ENCODE results near the gene MANEAL.

MANEAL gene

GRCh38 chr1:37817481-37817880, 23.8 kb downstream of the MANEAL start:
- TF ChIP-seq, protein P1, sequence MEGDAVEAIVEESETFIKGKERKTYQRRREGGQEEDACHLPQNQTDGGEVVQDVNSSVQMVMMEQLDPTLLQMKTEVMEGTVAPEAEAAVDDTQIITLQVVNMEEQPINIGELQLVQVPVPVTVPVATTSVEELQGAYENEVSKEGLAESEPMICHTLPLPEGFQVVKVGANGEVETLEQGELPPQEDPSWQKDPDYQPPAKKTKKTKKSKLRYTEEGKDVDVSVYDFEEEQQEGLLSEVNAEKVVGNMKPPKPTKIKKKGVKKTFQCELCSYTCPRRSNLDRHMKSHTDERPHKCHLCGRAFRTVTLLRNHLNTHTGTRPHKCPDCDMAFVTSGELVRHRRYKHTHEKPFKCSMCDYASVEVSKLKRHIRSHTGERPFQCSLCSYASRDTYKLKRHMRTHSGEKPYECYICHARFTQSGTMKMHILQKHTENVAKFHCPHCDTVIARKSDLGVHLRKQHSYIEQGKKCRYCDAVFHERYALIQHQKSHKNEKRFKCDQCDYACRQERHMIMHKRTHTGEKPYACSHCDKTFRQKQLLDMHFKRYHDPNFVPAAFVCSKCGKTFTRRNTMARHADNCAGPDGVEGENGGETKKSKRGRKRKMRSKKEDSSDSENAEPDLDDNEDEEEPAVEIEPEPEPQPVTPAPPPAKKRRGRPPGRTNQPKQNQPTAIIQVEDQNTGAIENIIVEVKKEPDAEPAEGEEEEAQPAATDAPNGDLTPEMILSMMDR (IDR thresholded peaks at IDR 0.05; ENCODE audit: extremely low read depth, missing control alignments) = no peak
- DNase-seq (ENCODE audit: low spot score) = no peak

GRCh38 chr1:37821481-37821880, 27.8 kb downstream of the MANEAL start:
- TF ChIP-seq, protein P1 (IDR thresholded peaks at IDR 0.05; ENCODE audit: extremely low read depth, missing control alignments) = no peak
- no peak for DNase-seq (ENCODE audit: low spot score)

GRCh38 chr1:37822906-37823815, 29.5 kb downstream of the MANEAL start:
- TF ChIP-seq, protein P1 (IDR thresholded peaks at IDR 0.05; ENCODE audit: extremely low read depth, missing control alignments) = no peak

DNA sequence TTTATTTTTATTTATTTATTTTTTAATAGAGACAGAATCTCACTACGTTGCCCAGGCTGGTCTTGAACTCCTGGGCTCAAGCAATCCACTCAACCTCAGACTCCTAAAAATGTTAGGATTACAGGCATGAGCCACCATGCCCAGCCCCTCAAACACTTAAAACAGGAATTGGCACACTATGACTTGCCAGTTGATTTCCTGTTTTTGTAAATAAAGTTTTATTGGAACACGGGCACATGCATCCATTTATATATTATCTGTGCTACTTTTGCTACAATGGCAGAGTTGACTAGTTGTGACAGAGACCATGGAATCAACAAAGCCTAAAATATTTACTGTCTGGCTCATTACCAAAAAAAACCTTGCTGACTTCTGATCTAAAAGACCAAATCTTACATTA, 30.4 kb downstream of the MANEAL start:
- no peak for DNase-seq (ENCODE audit: low spot score)

More at GRCh38 chr1:37822906-37823815, 29.5 kb downstream of the MANEAL start:
- DNase-seq (ENCODE audit: low spot score) = no peak

DNA sequence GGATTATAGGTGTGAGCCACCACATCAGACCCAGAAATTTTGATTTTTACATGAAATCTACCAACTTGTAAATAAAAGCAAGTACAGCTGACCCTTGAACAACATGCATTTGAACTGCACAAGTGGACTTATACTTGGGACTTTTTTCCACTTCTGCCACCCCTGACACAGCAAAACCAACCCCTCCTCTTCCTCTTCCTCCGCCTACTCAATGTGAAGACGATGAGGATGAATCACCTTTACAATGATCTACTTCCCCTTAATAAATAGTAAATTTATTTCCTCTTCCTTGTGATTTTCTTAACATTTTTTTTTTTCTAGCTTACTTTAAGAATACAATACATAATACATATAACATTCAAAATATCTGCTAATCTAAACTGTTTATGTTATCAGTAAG, 31.9 kb downstream of the MANEAL start:
- TF ChIP-seq, protein P1 (IDR thresholded peaks at IDR 0.05; ENCODE audit: extremely low read depth, missing control alignments) = no peak
- DNase-seq (ENCODE audit: low spot score) = no peak

More for the DNA sequence above, 30.4 kb downstream of the MANEAL start:
- TF ChIP-seq, protein P1 (IDR thresholded peaks at IDR 0.05; ENCODE audit: extremely low read depth, missing control alignments) = no peak

DNA sequence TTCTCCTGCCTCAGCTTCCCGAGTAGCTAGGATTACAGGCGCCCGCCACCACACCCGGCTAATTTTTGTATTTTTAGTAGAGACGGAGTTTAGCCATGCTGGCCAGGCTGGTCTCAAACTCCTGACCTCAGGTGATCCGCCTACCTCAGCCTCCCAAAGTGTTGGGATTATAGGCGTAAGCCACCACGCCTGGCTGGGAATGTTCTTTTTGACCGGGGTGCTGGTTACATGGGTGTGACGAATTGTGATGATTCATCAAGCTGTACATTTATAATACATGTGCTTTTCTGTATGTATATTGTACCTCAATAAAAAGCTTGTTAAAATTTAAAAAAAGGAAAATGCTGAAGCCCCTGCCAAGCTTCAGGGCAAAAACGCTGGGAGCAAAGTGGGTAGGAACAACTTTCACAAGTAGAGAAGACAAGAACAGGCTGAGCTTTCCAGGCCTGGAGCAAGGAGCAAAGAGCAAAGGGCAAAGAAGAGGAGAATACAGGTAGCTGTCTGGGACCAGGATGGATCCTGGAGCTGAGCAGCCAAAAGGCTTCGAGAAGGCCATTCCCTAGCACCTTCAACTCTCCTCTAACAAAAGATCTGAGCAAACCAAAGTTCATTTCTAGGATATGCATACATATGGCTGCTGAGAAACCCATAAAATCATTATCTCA, 34.9 kb downstream of the MANEAL start:
- TF ChIP-seq, protein P1 (IDR thresholded peaks at IDR 0.05; ENCODE audit: extremely low read depth, missing control alignments) = no peak
- no peak for DNase-seq (ENCODE audit: low spot score)

DNA sequence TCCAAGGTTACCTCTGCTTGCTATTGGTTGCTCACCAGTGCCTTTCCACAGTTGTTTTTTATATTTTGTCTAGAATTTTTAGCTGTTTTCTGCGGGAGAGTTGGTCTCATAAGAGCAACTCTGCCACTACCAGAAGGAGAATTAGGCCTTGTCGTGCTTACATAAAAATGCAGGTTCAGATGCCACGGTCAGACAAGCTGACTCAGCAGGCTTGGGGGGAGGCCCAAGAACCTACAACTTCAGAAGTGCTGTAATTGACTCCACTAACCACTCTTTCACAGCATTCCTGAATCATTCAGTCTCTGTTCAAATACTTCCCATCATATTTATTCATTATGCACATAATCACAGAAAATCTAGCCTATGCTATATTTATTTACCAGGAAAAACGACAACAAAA, 37.5 kb downstream of the MANEAL start:
- DNase-seq (ENCODE audit: low spot score) = no peak
- TF ChIP-seq, protein P1 (IDR thresholded peaks at IDR 0.05; ENCODE audit: extremely low read depth, missing control alignments) = no peak
